Left ventricle myocardium inferior (tissue), 1 donor: Measurements from ENCODE around the gene OGFOD1. TPM values are rescaled to one million over a fixed set of nuclear protein-coding genes. Genes with fewer than 3 reads are reported as not detected.

Experiments used
- DNase-seq: peaks from one replicate; pipeline ENCODE4 v3.0.0-alpha.2; 2020
- H3K27ac ChIP-seq: fragments of 200-600 bp; replicated peaks from 2 replicates; pipeline ENCODE4 v1.8.0; 2021
- H3K27me3 ChIP-seq: fragments of 200-600 bp; 2 replicates; pipeline ENCODE4 v1.8.0; 2021; ENCODE audit warnings: low read depth
- H3K36me3 ChIP-seq: fragments of 200-600 bp; 2 replicates; pipeline ENCODE4 v1.8.0; 2021
- H3K4me1 ChIP-seq: fragments of 200-600 bp; 2 replicates; pipeline ENCODE4 v1.8.0; 2021
- H3K4me3 ChIP-seq: fragments of 200-600 bp; 2 replicates; pipeline ENCODE4 v1.8.0; 2021; ENCODE audit warnings: mild to moderate bottlenecking, moderate library complexity
- H3K9me3 ChIP-seq: fragments of 200-600 bp; replicated peaks from 2 replicates; pipeline ENCODE4 v1.8.0; 2021
- intact Hi-C: fragments of 100-400 bp; cut with micrococcal nuclease; formaldehyde crosslinking; loops from one replicate; pipeline ENCODE4 v1.11.0; 2022
- total RNA-seq: library from RNA; stranded (reverse); fragmentation: NEBNext Ultra II Directional; extraction: Animal tissue kit (Norgen Biotek cat#: 25700); gene quantifications from one replicate; pipeline ENCODE4 v1.2.1, GENCODE V29; 2021
- TF ChIP-seq, protein P1 (sequence below): fragments of 200-600 bp; IDR thresholded peaks from 2 replicates; pipeline ENCODE4 v1.8.0; 2021; ENCODE audit warnings: antibody characterized with exemption, mild to moderate bottlenecking, borderline replicate concordance
- donor health status: DM: no; HTN: yes; CAD: no; lungs with severe emphysema.

The OGFOD1 gene
- total RNA-seq, 1 donor from 2014 or later = 35.4 TPM

DNA sequence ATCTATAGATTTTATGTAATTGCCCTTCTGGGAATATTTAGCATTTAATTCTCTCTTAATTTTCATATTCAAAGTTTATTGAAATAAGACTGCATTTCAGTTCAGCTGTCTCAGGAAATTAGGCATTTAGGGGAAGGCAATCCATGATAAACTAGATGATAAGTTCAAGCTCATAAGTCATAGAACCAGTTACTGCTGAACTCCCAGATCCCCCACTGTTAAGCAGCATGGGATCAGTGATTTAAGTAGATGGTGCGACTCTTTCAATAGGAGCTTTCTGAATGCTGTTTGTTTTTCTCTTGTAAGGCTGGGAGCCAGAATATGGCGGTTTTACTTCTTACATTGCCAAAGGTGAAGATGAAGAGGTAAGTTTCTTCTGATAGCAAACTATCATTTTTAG is 23.8 kb downstream of the OGFOD1 start:
- Histone ChIP-seq H3K9me3 (no peaks in the 10 kb centered on the region), H3K4me3 (no peak overlapping the region), H3K27me3 (no peaks in the 10 kb centered on the region), H3K36me3 (peaks cover 98% of the 10 kb centered on the region), H3K4me1 (no peaks in the 10 kb centered on the region), H3K27ac (no peak overlapping the region)
- TF ChIP-seq, protein P1, sequence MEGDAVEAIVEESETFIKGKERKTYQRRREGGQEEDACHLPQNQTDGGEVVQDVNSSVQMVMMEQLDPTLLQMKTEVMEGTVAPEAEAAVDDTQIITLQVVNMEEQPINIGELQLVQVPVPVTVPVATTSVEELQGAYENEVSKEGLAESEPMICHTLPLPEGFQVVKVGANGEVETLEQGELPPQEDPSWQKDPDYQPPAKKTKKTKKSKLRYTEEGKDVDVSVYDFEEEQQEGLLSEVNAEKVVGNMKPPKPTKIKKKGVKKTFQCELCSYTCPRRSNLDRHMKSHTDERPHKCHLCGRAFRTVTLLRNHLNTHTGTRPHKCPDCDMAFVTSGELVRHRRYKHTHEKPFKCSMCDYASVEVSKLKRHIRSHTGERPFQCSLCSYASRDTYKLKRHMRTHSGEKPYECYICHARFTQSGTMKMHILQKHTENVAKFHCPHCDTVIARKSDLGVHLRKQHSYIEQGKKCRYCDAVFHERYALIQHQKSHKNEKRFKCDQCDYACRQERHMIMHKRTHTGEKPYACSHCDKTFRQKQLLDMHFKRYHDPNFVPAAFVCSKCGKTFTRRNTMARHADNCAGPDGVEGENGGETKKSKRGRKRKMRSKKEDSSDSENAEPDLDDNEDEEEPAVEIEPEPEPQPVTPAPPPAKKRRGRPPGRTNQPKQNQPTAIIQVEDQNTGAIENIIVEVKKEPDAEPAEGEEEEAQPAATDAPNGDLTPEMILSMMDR = no peak
- no peak for DNase-seq
- intact Hi-C loops = no loop called here

DNA sequence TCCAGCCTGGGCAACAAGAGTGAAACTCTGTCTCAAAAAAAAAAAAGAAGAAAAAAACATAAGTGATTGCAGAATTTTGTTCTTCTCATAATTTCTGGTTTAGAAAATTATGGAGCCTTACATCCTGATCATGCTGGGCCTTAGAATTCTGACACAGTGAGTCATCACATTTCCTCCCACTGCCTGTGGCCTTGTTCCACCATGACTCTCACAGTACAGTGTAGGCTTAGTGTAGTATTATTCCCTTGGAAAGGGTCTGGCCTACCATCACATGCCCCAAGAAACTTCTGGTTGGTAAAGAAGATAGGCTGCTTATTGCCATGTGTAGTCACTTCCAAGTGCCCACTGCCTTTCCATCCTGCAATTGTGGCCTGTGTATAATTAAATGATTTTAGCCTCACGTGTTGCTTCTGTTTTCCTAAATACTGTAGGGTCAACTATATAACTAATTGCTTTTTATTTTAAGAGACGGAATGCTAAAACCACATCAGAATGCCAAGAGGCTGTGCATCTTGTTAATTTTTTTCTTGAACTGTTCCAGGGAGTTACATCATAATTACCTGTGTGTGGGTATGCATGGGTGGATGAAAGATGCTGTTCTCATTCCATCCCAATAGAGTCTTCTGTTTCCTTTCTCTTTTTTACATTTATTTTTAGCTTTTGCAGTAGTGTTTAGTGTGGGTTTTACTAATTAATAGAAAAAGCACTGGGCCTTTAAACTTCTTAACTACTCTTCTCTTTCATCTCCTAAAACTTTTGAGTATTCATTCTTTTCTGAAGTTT is 25.9 kb downstream of the OGFOD1 start:
- Histone ChIP-seq H3K4me3 (no peak overlapping the region), H3K27ac (no peak overlapping the region), H3K27me3 (no peaks in the 10 kb centered on the region), H3K36me3 (peaks cover 98% of the 10 kb centered on the region), H3K9me3 (no peaks in the 10 kb centered on the region), H3K4me1 (no peaks in the 10 kb centered on the region)
- no peak for DNase-seq
- intact Hi-C loops = no loop called here
- TF ChIP-seq, protein P1 = no peak

DNA sequence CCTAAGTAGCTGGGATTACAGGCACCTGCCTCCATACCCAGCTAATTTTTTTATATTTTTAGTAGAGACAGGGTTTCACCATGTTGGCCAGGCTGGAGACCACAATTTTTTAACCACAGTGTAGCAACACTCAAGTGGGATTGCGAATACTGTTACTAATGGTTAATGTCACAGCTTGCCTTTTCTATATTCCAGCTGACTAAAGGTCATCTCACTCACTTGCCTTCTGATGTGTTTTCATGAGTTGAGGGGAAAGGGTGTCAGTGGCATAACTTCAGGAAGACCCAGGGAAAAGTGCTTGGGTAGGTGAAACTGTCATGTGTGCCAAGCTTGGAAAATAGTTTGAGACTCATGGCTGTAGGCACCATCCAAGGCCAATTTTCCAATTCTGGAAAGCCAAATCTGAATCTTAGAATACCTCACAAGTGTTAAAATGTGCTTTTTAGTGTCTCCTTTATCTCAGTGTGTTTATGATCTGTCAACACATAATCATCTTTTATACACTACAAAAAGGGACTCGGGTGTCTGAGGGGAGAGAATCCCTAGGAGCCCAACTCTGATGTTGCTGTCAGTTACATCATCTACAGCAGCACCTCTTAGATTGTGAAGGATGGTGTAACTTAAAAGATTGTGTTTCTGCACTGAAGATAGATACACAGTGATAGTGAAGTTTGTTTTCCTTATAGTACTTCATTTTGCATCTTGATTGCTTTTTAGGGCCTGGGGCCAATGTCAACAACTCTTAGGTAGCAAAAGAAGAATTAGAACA is 27.1 kb downstream of the OGFOD1 start:
- H3K4me1 ChIP-seq = peaks cover 8% of the 10 kb centered on the region
- H3K27me3 ChIP-seq = no peaks in the 10 kb centered on the region
- H3K36me3 ChIP-seq = peaks cover 98% of the 10 kb centered on the region
- H3K27ac ChIP-seq = no peak overlapping the region
- no peak for DNase-seq
- intact Hi-C loops = no loop called here
- no peaks in the 10 kb centered on the region for H3K9me3 ChIP-seq
- H3K4me3 ChIP-seq = no peak overlapping the region
- TF ChIP-seq, protein P1 = no peak

DNA sequence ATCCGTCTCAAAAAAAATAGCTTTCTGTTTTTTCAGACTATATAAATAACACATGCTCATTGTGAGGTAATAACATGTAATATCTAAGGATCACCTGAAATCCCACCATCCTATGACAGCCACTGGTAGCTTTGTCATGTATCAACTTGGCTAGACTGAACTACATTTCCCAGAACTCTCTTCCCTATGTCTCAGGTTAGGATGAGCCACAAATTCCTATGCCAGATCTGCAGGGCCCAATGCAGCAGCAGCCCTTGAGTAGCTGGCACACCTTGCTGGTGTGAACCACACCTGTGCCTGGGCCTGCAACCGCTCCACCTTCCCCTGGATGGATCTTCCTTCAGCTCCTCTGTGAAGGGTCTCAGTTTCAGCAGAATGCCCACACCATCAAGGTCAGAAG is 28.1 kb downstream of the OGFOD1 start:
- no peak overlapping the region for H3K4me3 ChIP-seq
- peaks cover 99% of the 10 kb centered on the region for H3K36me3 ChIP-seq
- intact Hi-C loops = no loop called here
- TF ChIP-seq, protein P1 = no peak
- H3K4me1 ChIP-seq = peaks cover 8% of the 10 kb centered on the region
- H3K27ac ChIP-seq = no peak overlapping the region
- no peaks in the 10 kb centered on the region for H3K27me3 ChIP-seq
- no peak for DNase-seq
- no peaks in the 10 kb centered on the region for H3K9me3 ChIP-seq

DNA sequence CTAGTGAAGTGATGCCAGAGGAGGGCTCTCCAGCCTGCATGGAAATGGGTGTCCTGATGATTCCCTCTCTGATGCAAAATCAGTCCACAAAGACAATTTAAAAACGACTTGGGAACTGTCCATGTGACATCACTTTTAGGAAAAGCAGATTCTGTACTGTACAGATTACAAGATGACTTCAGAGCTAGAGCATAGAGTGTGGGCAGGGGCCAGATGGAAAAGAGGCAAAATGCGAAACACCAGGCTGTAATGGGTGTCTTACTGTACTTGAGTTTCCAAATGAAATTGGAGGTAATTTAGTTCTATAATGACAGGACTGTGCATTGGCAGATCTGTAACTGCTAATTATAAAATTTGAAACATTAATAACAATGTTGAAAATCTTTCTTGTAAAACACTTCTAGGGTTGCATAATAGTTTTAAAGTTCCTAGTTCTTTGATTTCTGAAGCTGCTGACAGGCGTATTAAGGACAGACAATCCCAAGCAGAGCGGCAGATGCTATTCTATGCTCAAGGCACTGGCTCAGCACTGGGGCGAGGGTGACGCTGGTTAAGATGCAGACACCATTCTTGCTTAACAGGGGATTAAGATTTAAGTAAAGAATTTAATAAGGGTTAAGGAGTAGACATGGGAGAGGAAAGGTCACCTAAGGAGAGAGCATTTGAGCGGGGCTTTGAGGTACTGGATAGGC is 29.6 kb downstream of the OGFOD1 start:
- H3K4me3 ChIP-seq = no peak overlapping the region
- H3K27me3 ChIP-seq = no peaks in the 10 kb centered on the region
- H3K36me3 ChIP-seq = peaks cover 96% of the 10 kb centered on the region
- H3K27ac ChIP-seq = no peak overlapping the region
- no peak for DNase-seq
- H3K4me1 ChIP-seq = peaks cover 8% of the 10 kb centered on the region
- TF ChIP-seq, protein P1 = no peak
- H3K9me3 ChIP-seq = no peaks in the 10 kb centered on the region
- intact Hi-C loops = no loop called here
